Dendritic cell treated with granulocyte-macrophage colony-stimulating factor and Interleukin-4, amounts not matched to agents 40 ng/mL and 50 ng/mL, for 4 days (primary cell): ENCODE measurements around the gene ZNF674.
"Not testable (repeated sequence)": the region's sequence is repeated elsewhere in the genome, so short reads cannot be mapped to it uniquely, and the experiment has no call there.

Source experiments
- H3K27ac Mint-ChIP-seq: one replicate; pipeline ENCODE4 v1.8.0; 2022; ENCODE audit warnings: mild to moderate bottlenecking, mixed read lengths
- H3K27me3 Mint-ChIP-seq: one replicate; pipeline ENCODE4 v1.8.0; 2022; ENCODE audit warnings: mild to moderate bottlenecking, mixed read lengths
- H3K36me3 Mint-ChIP-seq: one replicate; pipeline ENCODE4 v1.8.0; 2022; ENCODE audit warnings: low read depth, mixed read lengths
- H3K4me1 Mint-ChIP-seq: one replicate; pipeline ENCODE4 v1.8.0; 2022; ENCODE audit warnings: low read depth, mixed read lengths
- H3K4me3 Mint-ChIP-seq: one replicate; pipeline ENCODE4 v1.8.0; 2022; ENCODE audit warnings: mild to moderate bottlenecking, moderate library complexity, mixed read lengths
- H3K9me3 Mint-ChIP-seq: one replicate; pipeline ENCODE4 v1.8.0; 2022; ENCODE audit warnings: mixed read lengths
- intact Hi-C: fragments of 100-400 bp; cut with micrococcal nuclease; formaldehyde crosslinking; loops from one replicate; pipeline ENCODE4 v1.15.0; 2022

Gene ZNF674

DNA sequence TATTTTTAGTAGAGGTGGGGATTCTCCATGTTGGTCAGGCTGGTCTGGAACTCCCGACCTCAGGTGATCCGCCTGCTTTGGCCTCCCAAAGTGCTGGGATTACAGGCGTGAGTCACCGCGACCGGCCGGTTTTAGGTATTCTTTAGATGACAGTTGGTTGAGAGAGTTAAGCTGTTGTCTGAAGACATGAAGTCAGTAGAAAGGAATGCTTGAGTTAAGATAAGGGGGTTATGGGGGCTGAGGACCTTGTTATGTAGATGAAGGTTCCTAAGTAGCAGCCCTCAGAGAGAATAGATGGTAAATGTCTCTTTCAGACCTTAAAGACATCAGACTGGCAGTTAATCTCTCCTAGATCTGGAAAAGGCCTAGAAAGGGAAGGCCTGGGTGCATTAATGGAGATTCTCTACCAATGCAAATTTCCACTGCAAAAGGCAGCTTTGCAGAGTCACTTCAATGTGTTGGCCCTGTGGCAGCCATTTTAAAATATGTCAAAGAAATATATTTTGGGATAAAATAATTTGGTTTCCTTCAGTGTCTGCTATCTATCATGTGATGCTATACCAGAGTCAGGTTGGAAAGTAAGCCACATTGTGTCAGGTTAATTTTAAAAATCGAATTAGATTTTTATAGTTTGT is 6.4 kb upstream of the ZNF674 start:
- Mint-ChIP-seq H3K9me3 (no peaks in the 10 kb centered on the region), H3K36me3 (peaks cover 15% of the 10 kb centered on the region), H3K4me1 (peaks cover 2% of the 10 kb centered on the region), H3K27me3 (no peaks in the 10 kb centered on the region), H3K27ac (no peak overlapping the region), H3K4me3 (no peak overlapping the region)
- intact Hi-C loops = no loop called here

DNA sequence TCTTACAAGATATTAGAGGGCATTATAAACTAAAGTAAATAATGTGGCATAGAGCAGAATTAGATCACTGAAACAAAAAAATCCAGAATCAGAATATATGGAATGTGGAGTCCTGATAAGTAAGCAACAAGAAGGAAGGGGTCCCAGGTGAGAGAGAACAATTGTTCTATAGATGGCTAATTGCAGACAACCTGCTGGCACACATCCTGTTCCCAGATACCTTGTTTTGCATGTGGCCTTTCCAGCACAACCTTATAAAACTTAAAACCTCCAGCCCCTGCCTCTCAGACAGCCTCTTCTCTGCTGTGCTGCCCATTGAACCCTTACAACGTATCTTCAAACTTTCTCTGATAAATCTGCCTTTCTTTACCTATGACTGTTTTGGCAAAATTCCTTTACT is 4.7 kb upstream of the ZNF674 start:
- H3K36me3 Mint-ChIP-seq = peaks cover 25% of the 10 kb centered on the region
- peaks cover 8% of the 10 kb centered on the region for H3K4me1 Mint-ChIP-seq
- intact Hi-C loops = no loop called here
- H3K4me3 Mint-ChIP-seq = no peak overlapping the region
- H3K9me3 Mint-ChIP-seq = no peaks in the 10 kb centered on the region
- H3K27me3 Mint-ChIP-seq = no peaks in the 10 kb centered on the region
- H3K27ac Mint-ChIP-seq = no peak overlapping the region

DNA sequence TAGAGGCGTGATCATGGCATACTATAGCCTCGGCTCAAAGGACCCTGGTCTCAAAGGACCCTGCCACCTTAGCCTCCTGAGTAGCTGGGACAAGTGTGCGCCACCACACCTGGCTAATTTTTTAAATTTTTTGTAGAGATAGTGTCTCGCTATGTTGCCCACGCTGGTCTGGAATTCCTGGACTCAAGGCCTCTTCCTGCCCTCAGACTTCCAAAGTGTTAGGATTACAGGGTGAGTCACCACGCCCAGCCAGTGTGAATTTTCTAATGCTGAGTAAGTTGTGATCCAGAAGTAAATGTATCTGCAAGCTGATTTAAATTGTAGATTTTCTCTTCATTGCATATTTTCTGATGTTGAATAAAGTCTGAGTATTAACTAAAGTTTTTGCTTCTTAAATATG is 2.6 kb upstream of the ZNF674 start:
- Mint-ChIP-seq H3K4me1 (peaks cover 24% of the 10 kb centered on the region), H3K9me3 (no peaks in the 10 kb centered on the region), H3K27me3 (no peaks in the 10 kb centered on the region), H3K4me3 (no peak overlapping the region), H3K36me3 (peaks cover 23% of the 10 kb centered on the region), H3K27ac (no peak overlapping the region)
- intact Hi-C loops = no loop called here

DNA sequence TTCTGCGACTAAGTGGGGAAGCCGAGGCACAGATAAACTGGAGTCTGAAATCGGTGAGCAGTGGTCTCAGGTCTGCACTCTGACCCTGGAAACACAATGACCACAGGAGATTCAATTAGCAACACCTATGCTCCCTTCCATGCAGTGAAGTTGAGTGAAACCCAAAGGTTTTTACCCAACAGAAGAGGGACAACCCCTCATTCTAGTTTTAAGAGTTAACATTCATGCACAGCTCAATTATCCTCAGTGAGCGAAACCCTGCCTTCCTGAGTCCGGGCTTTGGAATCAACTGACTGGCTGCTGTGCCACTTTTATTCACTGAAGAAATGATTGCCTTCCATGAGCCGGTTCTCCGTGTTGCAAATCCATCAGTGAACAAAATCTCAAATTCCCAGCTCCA is 694 bp downstream of the ZNF674 start:
- H3K27me3 Mint-ChIP-seq, intact Hi-C loops, H3K9me3 Mint-ChIP-seq: not testable (repeated sequence)
- Mint-ChIP-seq H3K4me1 (peaks cover 24% of the 10 kb centered on the region), H3K4me3 (peak overlapping the region; percentile 98), H3K27ac (peak overlapping the region; percentile 98), H3K36me3 (peaks cover 24% of the 10 kb centered on the region)

DNA sequence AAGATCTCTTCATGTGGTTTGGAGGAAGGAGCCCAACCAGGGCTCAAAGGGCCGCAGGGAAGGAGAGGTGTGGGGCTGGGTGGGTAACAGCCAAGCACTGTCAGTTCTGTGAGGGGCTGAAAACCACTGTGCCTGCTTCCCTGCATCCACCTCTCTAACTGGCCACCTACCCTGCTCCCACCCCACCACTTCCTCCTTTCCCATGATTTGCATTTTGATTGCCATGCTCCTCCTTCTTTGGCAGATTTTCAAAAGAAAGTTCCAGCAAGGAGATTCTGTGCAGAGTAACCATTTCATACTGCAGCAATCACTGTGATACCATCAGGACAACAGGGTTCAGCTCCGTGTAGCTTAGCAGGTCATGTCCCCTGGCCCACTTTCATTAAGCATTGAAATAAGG is 1.8 kb downstream of the ZNF674 start:
- Mint-ChIP-seq H3K4me1 (peaks cover 24% of the 10 kb centered on the region), H3K27me3 (no peaks in the 10 kb centered on the region), H3K4me3 (no peak overlapping the region), H3K9me3 (no peaks in the 10 kb centered on the region), H3K27ac (no peak overlapping the region), H3K36me3 (peaks cover 18% of the 10 kb centered on the region)
- intact Hi-C loops = no loop called here

DNA sequence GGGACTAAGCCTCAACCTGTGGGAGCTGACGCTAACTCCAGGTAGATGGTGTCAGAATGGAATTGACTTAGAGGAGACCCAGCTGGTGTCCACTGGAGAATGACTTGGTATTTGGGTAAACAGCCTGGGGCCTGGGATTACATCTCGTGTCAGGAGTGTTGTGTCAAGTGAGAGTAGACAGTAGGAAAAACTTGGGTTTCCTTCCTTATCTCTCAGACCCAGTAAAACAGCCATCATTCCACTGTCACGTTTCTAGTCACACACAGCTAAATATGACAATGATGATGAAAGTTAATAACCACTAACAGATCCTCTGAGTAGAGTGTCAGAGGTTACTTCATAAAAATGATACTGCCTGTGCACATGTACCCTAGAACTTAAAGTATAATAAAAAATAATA is 13.8 kb downstream of the ZNF674 start:
- H3K36me3 Mint-ChIP-seq = peaks cover 14% of the 10 kb centered on the region
- intact Hi-C loops = no loop called here
- H3K27me3 Mint-ChIP-seq = no peaks in the 10 kb centered on the region
- no peak overlapping the region for H3K27ac Mint-ChIP-seq
- no peak overlapping the region for H3K4me3 Mint-ChIP-seq
- no peaks in the 10 kb centered on the region for H3K4me1 Mint-ChIP-seq
- H3K9me3 Mint-ChIP-seq = no peaks in the 10 kb centered on the region

DNA sequence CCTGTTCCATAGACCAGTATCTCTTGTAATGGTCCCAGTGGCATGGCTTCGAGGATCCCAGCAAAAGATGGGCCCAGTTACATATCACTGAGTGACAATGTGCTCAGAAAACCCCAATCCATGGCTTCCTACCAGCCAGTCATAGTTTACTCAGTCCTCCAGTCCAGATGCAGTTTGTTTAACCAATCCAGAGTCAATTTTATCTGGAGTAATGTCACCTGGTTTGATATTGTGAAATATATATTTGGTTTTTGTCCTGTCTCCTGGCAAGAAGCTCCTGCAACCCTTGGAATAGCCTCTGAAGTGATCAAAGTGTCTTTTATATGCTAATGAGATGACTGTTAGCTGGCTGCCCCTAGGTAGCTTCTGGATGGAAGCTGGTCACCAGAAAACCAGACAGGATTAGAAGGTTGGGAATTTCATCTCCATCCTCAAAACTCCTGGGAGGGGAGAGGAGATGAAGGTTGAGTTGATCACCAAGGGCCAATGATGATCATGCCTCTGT is 14.8 kb downstream of the ZNF674 start:
- H3K9me3 Mint-ChIP-seq, H3K4me3 Mint-ChIP-seq, H3K27ac Mint-ChIP-seq, H3K27me3 Mint-ChIP-seq, intact Hi-C loops, H3K4me1 Mint-ChIP-seq: not testable (repeated sequence)
- peaks cover 18% of the 10 kb centered on the region for H3K36me3 Mint-ChIP-seq

DNA sequence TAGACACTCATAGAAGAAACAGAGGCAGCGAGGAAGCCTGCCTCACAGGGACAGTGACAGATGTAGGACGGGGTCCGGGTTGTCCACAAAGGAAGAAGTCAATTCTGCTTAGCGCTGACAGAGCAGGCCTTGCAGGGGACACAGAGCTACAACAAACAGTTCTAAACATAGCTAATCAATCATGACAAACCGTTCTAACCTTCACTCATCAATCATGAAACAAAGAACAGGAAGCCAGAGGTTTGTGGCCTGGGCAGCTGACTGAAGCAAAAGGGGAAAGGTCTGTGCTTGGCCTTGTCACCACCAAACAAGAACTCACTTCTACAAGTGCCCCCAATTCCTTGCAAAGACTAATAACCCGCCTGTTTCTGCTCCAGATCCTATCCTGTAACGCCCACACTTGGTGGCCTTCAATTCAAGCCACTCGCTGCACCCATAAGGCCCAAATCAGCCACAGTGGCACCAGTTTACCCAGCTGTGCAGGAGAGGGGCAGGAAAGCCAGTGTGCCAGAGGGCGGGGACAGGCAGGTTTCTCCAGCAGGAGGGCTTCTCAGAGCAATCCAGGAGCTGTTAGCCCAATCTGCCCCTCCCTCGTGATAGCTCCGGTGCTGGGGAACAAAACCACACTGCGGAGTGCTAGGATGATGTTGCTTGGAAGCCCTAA is 15.3 kb downstream of the ZNF674 start:
- H3K27ac Mint-ChIP-seq, H3K9me3 Mint-ChIP-seq, H3K4me3 Mint-ChIP-seq, H3K4me1 Mint-ChIP-seq, intact Hi-C loops, H3K27me3 Mint-ChIP-seq: not testable (repeated sequence)
- peaks cover 18% of the 10 kb centered on the region for H3K36me3 Mint-ChIP-seq

DNA sequence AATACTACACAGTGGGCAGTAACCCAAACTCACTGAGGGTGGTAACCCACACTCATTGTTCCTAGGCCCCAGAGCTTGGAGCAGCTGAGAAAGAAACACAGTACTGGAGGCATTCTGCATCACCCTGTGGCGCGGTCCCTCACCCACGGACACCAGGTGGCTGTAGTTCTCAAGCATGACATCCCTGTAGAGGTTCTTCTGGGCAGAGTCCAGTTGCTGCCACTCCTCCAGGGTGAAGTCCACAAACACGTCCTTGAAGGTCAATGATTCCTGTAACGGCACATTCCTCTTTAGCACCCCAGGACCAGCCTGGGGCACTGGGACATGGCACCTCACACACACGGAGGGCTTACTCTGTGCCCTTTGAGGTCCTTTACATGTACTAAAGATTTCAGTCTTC is 16.6 kb downstream of the ZNF674 start:
- not testable (repeated sequence) for H3K4me3 Mint-ChIP-seq
- peaks cover 18% of the 10 kb centered on the region for H3K36me3 Mint-ChIP-seq

DNA sequence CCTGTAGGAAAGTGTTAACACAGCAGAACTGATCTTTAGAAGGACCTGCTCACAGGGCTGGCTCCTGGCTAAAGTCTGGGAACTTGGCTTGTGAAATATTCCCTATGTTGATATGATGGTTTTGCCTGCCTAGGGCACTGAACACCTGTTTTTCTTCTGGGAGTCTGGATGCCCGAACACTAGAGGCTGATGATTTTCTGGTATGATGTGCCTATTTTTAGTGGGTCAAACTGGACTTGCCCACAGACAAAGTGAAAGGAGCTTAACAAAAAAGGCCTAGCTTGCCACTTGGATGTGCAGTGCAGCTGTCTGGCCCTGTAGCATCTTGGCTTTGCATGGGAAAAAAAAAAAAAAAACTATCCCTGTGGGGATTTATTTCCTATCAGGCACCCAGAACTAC is 39.1 kb downstream of the ZNF674 start:
- no peaks in the 10 kb centered on the region for H3K27me3 Mint-ChIP-seq
- H3K4me1 Mint-ChIP-seq = no peaks in the 10 kb centered on the region
- H3K9me3 Mint-ChIP-seq = peaks cover 41% of the 10 kb centered on the region
- no peak overlapping the region for H3K4me3 Mint-ChIP-seq
- peaks cover 59% of the 10 kb centered on the region for H3K36me3 Mint-ChIP-seq
- intact Hi-C loops = no loop called here
- no peak overlapping the region for H3K27ac Mint-ChIP-seq

More for the DNA sequence above, 16.6 kb downstream of the ZNF674 start:
- H3K27ac Mint-ChIP-seq, H3K9me3 Mint-ChIP-seq, intact Hi-C loops, H3K4me1 Mint-ChIP-seq, H3K27me3 Mint-ChIP-seq: not testable (repeated sequence)

DNA sequence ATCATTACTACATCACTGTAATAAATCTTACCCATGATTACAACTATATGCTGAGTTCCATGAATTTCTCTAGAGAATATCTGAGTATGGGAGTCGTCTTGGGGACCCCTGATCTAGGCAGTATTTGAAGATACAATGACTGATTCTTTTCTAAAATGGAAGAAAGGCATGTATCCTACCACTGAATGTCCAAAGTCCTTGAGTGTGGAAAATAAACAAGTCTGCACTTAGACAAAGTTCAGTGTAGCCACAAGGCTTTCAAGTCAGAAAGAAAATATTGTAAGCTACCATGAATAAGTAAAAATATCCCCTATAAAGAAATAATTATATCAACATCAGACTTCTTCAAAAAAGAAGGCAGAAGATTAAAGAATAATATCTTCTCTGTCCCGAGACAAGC is 42.4 kb downstream of the ZNF674 start:
- H3K4me3 Mint-ChIP-seq = no peak overlapping the region

DNA sequence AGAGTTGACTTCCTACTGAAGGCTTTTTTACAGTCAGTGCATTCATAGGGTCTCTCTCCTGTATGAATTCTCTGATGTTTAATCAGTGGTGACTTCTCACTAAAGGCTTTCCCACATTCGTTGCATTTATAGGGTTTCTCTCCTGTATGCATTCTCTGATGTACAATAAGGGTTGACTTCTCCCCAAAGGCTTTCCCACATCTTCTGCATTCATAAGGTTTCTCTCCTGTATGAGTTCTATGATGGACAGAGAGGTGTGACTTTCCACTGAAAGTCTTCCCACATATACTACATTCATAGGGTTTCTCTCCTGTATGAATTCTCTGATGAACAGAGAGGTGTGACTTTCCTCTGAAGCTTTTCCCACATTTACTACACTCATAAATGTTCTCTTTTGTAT is 45.2 kb downstream of the ZNF674 start:
- Mint-ChIP-seq H3K9me3 (peaks cover 43% of the 10 kb centered on the region), H3K36me3 (peaks cover 57% of the 10 kb centered on the region), H3K27me3 (no peaks in the 10 kb centered on the region), H3K4me3 (no peak overlapping the region), H3K27ac (no peak overlapping the region), H3K4me1 (no peaks in the 10 kb centered on the region)
- intact Hi-C loops = no loop called here

More for the DNA sequence above, 42.4 kb downstream of the ZNF674 start:
- H3K9me3 Mint-ChIP-seq = peaks cover 52% of the 10 kb centered on the region
- intact Hi-C loops = no loop called here
- H3K36me3 Mint-ChIP-seq = peaks cover 67% of the 10 kb centered on the region
- no peak overlapping the region for H3K27ac Mint-ChIP-seq
- no peaks in the 10 kb centered on the region for H3K27me3 Mint-ChIP-seq
- no peaks in the 10 kb centered on the region for H3K4me1 Mint-ChIP-seq

DNA sequence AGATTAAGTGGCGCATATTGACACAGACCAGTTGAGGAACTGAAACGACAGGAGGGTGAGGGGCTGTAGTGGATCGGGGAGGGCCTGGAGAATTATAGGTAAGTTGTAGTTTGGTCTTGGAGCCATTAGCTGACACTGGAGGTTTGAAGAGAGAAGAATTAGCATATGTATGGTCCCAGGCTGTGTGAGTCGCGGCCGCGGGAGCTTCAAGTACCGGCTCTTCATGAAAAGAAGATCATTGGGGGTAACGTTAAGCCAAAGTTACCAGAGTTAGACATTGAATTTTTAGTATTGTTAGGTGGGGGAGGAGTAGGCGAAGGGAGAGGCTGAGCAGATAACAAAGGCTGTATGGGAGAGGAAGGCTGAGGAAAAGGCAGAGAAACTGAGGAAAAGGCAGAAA is 56.5 kb downstream of the ZNF674 start:
- intact Hi-C loops = no loop called here
- H3K36me3 Mint-ChIP-seq = peaks cover 54% of the 10 kb centered on the region
- H3K9me3 Mint-ChIP-seq = peaks cover 92% of the 10 kb centered on the region
- no peaks in the 10 kb centered on the region for H3K4me1 Mint-ChIP-seq
- H3K27me3 Mint-ChIP-seq = no peaks in the 10 kb centered on the region
- H3K4me3 Mint-ChIP-seq = no peak overlapping the region
- no peak overlapping the region for H3K27ac Mint-ChIP-seq

DNA sequence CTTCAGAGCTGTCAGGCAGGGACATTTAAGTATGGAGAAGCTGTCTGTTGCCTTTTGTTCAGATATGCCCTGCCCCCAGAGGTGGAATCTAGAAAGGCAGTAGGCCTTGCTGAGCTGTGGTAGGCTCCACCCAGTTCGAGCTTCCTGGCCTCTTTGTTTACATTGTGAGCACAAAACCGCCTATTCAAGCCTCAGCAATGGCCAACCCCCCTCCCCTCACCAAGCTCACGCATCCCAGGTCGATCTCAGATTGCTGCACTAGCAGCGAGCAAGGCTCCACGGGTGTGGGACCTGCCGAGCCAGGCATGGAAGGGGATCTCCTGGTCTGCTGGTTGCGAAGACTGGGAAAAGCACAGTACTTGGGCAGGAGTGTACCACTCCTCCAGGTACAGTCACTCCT is 59.3 kb downstream of the ZNF674 start:
- H3K4me1 Mint-ChIP-seq = no peaks in the 10 kb centered on the region
- H3K36me3 Mint-ChIP-seq = peaks cover 71% of the 10 kb centered on the region
- no peak overlapping the region for H3K27ac Mint-ChIP-seq
- no peak overlapping the region for H3K4me3 Mint-ChIP-seq
- no peaks in the 10 kb centered on the region for H3K27me3 Mint-ChIP-seq
- H3K9me3 Mint-ChIP-seq = peaks cover 94% of the 10 kb centered on the region
- intact Hi-C loops = no loop called here

DNA sequence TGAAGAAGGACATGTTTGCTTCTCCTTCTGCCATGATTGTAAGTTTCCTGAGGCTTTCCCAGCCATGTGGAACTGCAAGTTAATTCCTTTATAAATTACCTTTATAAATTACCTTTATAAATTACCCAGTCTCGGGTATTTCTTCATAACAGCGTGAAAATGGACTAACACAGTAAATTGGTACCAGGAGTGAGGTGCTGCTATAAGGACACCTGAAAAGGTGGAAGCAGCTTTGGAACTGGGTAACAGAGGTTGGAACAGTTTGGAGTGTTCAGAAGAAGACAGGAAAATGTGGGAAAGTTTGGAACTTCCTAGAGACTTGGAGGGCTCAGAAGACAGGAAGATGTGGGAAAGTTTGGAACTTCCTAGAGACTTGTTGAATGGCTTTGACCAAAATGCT is 66.6 kb downstream of the ZNF674 start:
- Mint-ChIP-seq H3K36me3 (peaks cover 32% of the 10 kb centered on the region), H3K9me3 (peaks cover 44% of the 10 kb centered on the region)
- H3K4me3 Mint-ChIP-seq, H3K4me1 Mint-ChIP-seq, intact Hi-C loops, H3K27ac Mint-ChIP-seq, H3K27me3 Mint-ChIP-seq: not testable (repeated sequence)
